GM19372 (cell line): ENCODE data around the gene KRTAP5-6.

Experiments used
- ATAC-seq: cut with Tn5 transposase; IDR thresholded peaks from one replicate; pipeline ENCODE4 v1.9.1; 2021; ENCODE audit warnings: mild to moderate bottlenecking, low read depth, moderate library complexity; ENCODE audit not compliant: unreplicated experiment

KRTAP5-6 gene, protein sequence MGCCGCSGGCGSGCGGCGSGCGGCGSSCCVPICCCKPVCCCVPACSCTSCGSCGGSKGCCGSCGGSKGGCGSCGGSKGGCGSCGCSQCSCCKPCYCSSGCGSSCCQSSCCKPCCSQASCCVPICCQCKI

GRCh38 chr11:1696608-1697570 lies at the start of gene KRTAP5-6:
TSS of gene KRTAP5-6 (plus strand) at chr11:1697195. CDS start at chr11:1697246, 51 bp downstream.
- ATAC-seq, result no peak

DNA sequence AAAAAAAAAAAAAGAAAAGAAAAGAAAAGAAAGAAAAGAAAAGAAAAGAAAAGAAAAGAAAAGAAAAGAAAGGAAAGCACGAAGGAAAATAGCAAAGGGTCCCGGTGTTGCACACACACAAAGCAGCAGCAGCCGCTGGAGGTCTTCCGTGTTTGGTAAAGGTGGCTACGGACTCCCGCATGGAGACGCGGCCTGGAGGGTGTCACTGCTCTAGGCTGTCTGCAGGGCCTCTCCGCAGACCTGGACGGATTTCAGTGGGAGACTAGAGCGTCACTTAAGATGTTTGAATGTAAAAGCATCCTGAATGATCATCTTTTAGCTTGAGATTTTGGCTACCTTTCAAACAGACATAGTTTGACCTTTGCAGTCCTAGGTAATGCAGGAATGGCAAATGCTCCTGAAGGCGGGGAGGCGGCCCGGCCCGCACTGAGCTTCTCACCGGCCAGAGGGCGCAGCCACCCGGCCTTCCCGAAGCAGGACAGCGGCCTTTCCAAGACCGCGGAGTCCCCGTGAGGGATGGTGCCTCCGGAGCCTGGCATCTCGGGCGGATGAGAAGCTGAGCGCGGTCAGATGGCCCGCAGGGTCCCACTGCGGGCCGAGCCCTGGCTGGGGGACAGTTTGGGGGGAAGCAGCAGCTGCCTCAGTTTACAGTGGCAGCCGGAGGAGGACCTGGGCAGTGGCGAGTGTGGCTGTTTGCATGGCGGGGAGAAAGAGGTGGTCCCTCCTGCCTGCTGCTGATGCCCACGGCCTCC lies 48.9 kb upstream of the KRTAP5-6 start:
- no peak for ATAC-seq

DNA sequence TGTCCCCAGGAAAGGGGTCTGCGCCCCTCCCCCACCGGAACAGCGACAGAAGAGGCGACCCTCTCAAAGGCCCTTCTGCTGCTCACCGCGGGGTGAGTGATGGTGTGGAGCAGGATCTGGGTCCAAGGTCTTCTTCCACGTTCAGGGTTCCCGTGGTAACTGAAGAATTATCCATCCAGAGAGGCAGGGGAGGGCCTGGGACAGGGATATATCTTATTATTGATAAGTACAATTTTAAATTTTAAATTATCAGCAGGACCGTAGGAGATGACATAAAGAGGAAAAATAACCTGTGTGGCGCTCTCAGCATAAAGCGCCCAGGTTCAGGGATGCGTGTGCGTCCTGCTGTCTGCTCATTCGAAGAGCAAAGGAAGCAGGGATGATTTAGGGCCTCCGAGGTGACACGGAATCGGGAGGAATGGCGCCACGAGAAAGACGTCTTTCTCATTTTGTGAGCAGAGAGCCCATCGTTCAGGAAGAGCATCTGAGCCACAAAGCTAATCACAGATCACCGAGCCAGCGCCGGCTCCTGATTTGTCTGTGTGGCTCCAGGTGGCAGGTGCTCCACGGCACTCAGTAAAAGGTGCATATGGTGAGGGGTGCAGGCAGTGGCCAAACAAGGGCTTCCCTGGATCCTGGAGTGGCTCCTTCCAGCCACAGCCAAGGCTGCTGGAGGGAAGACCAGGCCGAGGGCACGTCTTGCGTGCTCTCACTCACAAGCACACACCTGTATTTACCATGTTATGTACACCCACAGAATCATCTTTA lies 48.2 kb upstream of the KRTAP5-6 start:
- no peak for ATAC-seq

DNA sequence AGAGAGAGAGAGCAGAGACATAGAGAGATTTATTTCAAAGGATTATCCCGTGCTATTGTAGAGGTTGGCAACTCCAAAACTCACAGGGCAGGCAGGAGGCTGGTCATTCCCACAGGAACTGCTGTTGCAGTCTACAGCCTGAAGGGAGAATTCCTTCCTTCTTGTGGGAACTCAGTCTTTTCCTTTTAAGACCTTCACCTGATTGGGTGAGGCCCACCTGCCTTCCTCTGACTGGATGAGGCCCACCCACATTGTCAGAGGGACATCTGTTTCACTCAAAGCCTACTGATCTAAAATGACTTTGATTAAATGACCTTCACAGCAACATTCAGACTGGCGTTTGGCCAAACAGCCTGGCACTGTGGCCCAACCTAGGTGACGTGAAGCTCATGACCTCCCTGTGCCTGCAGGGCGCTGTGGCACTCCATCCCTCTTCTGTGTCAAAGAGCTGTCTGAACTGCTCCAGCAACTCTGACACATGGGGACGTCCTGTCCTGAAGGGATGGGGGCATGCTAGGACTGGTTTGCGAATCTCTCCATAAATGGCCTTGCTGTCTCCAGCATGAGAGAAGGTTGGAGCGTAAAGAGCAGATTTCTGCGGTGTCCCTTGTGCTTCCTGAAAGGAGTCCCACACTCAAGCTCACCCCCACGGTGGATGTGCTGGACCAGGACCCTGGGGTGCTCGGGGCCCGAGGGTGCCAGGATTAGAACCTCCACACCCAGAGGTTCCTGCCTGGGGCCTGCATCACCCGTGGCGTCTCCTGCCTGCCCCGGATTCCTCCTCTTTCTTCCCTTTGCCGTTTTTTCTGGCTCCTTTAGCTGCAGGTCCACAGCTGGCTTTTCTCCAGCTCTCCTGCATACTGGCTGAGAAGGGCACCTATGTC lies 46.7 kb upstream of the KRTAP5-6 start:
- ATAC-seq, result no peak

- no peak for ATAC-seq
Measured at GRCh38 chr11:1650918-1651262, 46.1 kb upstream of the KRTAP5-6 start.

DNA sequence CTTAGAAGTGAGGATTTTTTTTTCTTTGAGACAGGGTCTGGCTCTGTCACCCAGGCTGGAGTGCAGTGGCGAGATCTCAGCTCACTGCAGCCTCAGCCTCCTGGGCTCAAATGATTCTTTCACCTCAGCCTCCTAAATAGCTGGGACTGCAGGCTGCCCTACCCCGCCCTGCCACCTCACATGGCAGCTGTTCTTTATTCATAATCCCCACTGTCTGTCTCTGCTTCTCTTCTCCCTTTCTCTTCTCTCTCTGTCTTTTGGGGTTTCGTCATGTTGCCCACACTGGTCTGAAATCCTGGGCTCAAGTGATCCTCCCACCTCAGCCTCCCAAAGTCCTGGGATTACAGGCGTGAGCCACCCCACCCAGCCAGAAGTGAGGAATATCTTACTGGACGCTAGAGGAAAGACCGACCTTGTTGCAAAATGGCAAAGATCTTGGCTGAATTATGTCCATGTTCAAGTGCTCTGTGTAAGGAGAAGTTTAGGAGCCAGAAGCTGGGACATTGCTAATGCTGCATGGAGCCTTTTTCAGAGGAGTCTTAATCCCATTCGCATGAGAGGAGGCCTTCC lies 45.5 kb upstream of the KRTAP5-6 start:
- no peak for ATAC-seq

GRCh38 chr11:1652026-1652425 lies 45.0 kb upstream of the KRTAP5-6 start:
- no peak for ATAC-seq

GRCh38 chr11:1652442-1652770 lies 44.6 kb upstream of the KRTAP5-6 start:
- no peak for ATAC-seq

- ATAC-seq, result no peak
Measured at GRCh38 chr11:1652771-1653540, 44.0 kb upstream of the KRTAP5-6 start.

DNA sequence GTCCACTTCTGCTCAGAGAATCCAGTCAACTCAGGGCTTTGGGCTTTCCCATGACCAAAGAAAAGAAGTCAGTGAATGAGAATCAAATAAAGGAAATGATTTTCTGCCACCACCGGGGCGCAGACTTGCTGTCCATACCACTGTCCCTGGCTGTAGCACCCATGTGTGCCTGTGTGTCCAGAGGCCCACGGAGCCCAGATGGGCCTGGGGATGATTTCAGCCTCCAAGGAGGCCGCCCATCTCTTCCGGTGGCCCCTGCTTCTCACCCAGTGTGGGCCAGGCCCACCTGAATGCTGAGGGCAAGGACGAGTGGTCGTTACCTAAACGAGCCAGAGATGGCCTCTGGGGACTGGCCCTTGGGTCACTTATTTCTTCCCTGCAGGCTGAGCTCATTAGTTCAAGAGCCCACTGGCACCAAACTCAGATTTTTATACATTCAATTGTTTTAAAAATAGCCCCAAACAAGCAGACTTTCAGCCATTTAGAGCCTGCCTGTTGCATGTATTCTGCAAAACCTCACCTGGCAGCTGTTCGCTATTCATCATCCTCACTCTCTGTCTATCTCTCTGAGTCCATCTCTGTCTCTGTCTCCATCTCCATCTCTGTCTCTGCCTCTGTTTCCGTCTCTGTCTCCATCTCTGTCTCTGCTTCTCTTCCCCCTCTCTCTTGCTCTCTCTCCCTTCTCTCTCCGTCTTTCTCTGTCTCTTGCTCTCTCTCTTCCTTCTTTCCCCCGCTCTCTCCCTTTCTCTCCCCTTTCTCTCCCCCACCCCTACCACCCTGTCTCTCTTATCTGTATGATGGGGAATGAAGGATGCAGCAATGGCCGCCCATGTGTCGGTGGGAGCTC lies 43.2 kb upstream of the KRTAP5-6 start:
- no peak for ATAC-seq

GRCh38 chr11:1654388-1655167 lies 42.4 kb upstream of the KRTAP5-6 start:
- no peak for ATAC-seq

GRCh38 chr11:1655168-1656060 lies 41.6 kb upstream of the KRTAP5-6 start:
- ATAC-seq, result no peak

- ATAC-seq, result no peak
Measured at GRCh38 chr11:1656061-1656441, 40.9 kb upstream of the KRTAP5-6 start.

- ATAC-seq, result no peak
Measured at GRCh38 chr11:1656670-1657069, 40.3 kb upstream of the KRTAP5-6 start.

DNA sequence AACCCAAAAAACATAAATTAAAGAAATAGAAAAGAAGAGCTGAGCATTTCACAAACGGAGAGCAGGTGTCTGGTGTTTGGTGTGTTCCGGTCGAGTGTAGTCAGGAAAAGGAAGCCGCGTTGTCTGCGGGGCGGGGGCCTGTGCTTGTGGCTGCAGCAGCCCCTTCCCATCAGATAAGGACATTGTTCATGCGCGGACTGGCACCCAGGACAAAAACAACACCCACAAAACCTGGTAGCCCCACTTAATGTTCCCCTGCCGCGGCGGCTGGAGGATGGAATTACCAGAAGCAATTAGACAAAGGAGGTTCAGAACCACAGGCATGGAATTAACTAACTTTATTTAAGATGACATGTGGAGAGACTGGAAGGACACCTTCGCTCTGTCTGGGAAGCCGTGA lies 37.5 kb upstream of the KRTAP5-6 start:
- no peak for ATAC-seq
